Calu3 (cell line): ENCODE measurements around the gene GRIK4. TPM values are rescaled to one million over a fixed set of nuclear protein-coding genes. Genes with fewer than 3 reads are reported as not detected.

Experiments used
- BruUV-seq: library from RNA; stranded (reverse); fragments of 400-500 nt; replicated peaks from 2 replicates; lab custom pipeline; 2021; lab: Mats Ljungman, UMichigan
- CTCF ChIA-PET: fragments of 300-600 bp; sonication (Branson Sonifier 250); formaldehyde crosslinking; loops from one replicate; lab custom pipeline; 2022; ENCODE audit warnings: antibody characterized with exemption; lab: Charles Lee
- DNase-seq: peaks from one replicate; pipeline ENCODE4 v3.0.0; 2022
- H3K27ac Mint-ChIP-seq: one replicate; pipeline ENCODE4 v1.8.0; 2022; ENCODE audit warnings: mixed read lengths; ENCODE audit not compliant: unreplicated experiment
- H3K27me3 Mint-ChIP-seq: one replicate; pipeline ENCODE4 v1.8.0; 2022; ENCODE audit warnings: mixed read lengths; ENCODE audit not compliant: unreplicated experiment
- H3K36me3 Mint-ChIP-seq: one replicate; pipeline ENCODE4 v1.8.0; 2022; ENCODE audit warnings: mild to moderate bottlenecking, moderate library complexity, mixed read lengths; ENCODE audit not compliant: insufficient read depth, unreplicated experiment
- H3K4me1 Mint-ChIP-seq: one replicate; pipeline ENCODE4 v1.8.0; 2022; ENCODE audit warnings: mild to moderate bottlenecking, low read depth, mixed read lengths; ENCODE audit not compliant: unreplicated experiment
- H3K4me3 Mint-ChIP-seq: one replicate; pipeline ENCODE4 v1.8.0; 2022; ENCODE audit warnings: mild to moderate bottlenecking, low read depth, moderate library complexity, mixed read lengths; ENCODE audit not compliant: unreplicated experiment
- H3K9me3 Mint-ChIP-seq: one replicate; pipeline ENCODE4 v1.8.0; 2022; ENCODE audit warnings: low read depth, mixed read lengths; ENCODE audit not compliant: unreplicated experiment
- intact Hi-C: fragments of 100-400 bp; cut with micrococcal nuclease; formaldehyde crosslinking; loops from one replicate; pipeline ENCODE4 v1.10.0; 2022; ENCODE audit not compliant: unreplicated experiment
- total RNA-seq: library from RNA; stranded (reverse); gene quantifications from 2 replicates; pipeline ENCODE4 v1.2.3, GENCODE V29; 2022
- TF ChIP-seq, protein P1 (sequence below): fragments of 200-600 bp; IDR thresholded peaks from one replicate; pipeline ENCODE4 v1.8.0; 2022; ENCODE audit warnings: antibody characterized with exemption; ENCODE audit not compliant: unreplicated experiment

GRIK4 gene
- total RNA-seq, 1 experiment from 2014 or later = not detected

DNA sequence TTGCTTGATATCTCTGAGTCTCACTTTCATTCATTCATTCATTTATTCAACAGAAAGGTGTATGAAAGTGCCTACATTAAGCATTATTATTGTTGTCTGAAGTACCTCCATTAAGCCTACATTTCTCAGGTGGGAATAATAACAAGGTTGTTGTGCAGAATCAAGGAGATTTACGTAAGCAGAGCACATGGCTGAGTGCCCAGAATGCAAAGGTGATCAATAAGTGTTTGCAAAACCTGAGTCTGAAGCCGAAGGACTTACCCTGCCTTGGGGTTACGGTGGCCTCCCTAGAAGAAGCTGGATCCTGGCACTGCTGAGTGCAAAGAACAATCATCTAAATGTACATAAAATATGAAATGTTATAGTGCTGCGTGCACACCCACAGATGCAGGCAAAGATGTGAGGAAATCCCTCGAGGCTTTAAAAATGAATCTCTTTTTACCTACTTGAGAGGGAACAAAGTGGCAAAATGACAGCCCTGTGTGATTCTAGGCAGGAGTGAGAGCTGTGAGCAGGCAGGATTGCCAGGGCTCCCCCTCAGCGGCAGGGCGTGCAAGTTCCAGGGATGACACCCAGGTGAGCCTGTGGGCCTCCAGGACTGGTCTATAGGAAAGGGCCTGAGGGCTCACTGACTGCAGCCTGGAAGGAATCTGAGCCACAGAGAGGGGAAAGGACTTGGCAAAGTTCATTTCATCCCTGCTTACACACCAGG is 379.2 kb downstream of the GRIK4 start:
- peaks cover 64% of the 10 kb centered on the region for H3K27me3 Mint-ChIP-seq
- no peaks in the 10 kb centered on the region for H3K36me3 Mint-ChIP-seq
- DNase-seq = no peak
- no peaks in the 10 kb centered on the region for H3K4me1 Mint-ChIP-seq
- TF ChIP-seq, protein P1, sequence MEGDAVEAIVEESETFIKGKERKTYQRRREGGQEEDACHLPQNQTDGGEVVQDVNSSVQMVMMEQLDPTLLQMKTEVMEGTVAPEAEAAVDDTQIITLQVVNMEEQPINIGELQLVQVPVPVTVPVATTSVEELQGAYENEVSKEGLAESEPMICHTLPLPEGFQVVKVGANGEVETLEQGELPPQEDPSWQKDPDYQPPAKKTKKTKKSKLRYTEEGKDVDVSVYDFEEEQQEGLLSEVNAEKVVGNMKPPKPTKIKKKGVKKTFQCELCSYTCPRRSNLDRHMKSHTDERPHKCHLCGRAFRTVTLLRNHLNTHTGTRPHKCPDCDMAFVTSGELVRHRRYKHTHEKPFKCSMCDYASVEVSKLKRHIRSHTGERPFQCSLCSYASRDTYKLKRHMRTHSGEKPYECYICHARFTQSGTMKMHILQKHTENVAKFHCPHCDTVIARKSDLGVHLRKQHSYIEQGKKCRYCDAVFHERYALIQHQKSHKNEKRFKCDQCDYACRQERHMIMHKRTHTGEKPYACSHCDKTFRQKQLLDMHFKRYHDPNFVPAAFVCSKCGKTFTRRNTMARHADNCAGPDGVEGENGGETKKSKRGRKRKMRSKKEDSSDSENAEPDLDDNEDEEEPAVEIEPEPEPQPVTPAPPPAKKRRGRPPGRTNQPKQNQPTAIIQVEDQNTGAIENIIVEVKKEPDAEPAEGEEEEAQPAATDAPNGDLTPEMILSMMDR = no peak
- intact Hi-C loops = no loop called here
- H3K9me3 Mint-ChIP-seq = no peaks in the 10 kb centered on the region
- H3K4me3 Mint-ChIP-seq = no peak overlapping the region
- H3K27ac Mint-ChIP-seq = no peak overlapping the region
- CTCF ChIA-PET = no interaction called here
- no TSS peak for BruUV-seq

DNA sequence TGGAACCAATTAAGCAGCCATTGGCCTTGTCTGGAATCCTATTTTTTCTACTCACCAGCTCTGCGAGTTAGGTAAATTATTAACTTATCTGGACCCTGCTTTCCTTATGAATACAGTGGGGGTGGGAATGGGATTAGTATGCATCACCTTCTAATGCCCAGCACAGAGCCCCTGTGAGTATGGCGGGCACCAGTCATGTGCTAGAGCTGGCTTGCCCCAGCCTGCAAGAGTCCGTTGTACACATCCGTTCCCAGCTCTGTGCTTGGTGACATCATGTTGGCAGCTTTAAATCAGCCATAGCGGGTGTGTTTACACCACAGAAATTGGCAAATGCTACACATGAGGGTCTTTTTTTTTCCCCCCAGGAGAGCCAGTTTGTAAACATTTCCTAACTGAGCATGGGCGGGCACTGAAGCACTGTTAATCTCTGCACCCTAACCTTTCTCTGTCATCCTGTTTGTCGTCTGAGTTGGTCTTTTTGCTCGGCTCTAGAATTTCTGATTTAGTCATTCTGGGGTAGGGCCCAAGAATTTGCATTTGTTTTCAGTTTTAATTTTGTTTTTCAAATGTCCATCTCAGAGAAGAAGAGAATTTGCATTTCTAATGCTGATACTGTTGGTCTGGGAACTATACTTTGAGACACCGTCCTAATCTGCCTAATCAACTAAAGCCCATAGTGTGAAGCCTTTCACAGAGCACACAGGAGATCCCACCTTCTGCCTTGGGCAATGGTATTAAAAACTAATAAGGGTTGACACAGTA is 382.1 kb downstream of the GRIK4 start:
- no TSS peak for BruUV-seq
- Mint-ChIP-seq H3K27ac (no peak overlapping the region), H3K9me3 (no peaks in the 10 kb centered on the region), H3K27me3 (peaks cover 57% of the 10 kb centered on the region), H3K4me3 (no peak overlapping the region), H3K4me1 (no peaks in the 10 kb centered on the region), H3K36me3 (no peaks in the 10 kb centered on the region)
- intact Hi-C loops = no loop called here
- DNase-seq = no peak
- TF ChIP-seq, protein P1 = no peak
- CTCF ChIA-PET = no interaction called here

- Mint-ChIP-seq H3K27ac (no peak overlapping the region), H3K4me3 (no peak overlapping the region), H3K4me1 (no peaks in the 10 kb centered on the region), H3K36me3 (no peaks in the 10 kb centered on the region), H3K9me3 (no peaks in the 10 kb centered on the region), H3K27me3 (peaks cover 61% of the 10 kb centered on the region)
- CTCF ChIA-PET = no interaction called here
- TF ChIP-seq, protein P1 = no peak
- DNase-seq = no peak
- BruUV-seq = no TSS peak
- intact Hi-C loops = no loop called here
Measured at GRCh38 chr11:120894202-120894985, 382.8 kb downstream of the GRIK4 start.

DNA sequence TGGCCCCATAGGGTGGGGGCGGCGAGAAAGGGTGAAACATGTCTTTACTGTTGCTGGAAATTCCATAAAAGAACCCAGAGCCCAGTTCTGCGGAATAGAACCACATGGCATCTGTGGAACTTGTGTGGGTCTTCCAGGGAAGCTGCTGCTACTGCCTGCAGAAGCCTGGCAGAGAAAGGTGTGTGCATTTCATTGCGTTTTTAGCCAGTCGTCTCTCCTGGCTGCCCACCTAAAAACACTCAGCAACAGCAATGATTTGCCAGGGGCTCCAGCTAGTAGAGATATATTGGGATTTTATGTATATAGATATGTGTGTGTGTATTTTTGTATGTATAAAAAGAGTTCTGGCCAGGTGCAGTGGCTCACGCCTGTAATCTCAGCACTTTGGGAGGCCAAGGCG is 385.1 kb downstream of the GRIK4 start:
- Mint-ChIP-seq H3K27me3 (peaks cover 47% of the 10 kb centered on the region), H3K4me1 (no peaks in the 10 kb centered on the region), H3K9me3 (no peaks in the 10 kb centered on the region), H3K36me3 (no peaks in the 10 kb centered on the region), H3K27ac (no peak overlapping the region), H3K4me3 (no peak overlapping the region)
- CTCF ChIA-PET = no interaction called here
- TF ChIP-seq, protein P1 = no peak
- DNase-seq = no peak
- BruUV-seq = no TSS peak
- intact Hi-C loops = no loop called here
